ENCODE results near the gene NHSL2. TPM values are rescaled to one million over a fixed set of nuclear protein-coding genes. Genes with fewer than 3 reads are reported as not detected.

NHSL2 gene
- total RNA-seq, 2 donors from 2014 or later = 1.6 to 2.9 TPM

GRCh38 chrX:71919886-71920285 lies 9.2 kb downstream of the NHSL2 start:
- TF ChIP-seq CTCF (IDR thresholded peaks at IDR 0.05) (no peak), POLR2A (IDR thresholded peaks at IDR 0.05) (no peak)
- Histone ChIP-seq H3K4me1 (no peaks in the 10 kb centered on the region), H3K36me3 (replicated peaks in 1 of 2; ENCODE audit: insufficient read depth in 1 of 2, low read depth in 2 of 2) (no peaks in the 10 kb centered on the region), H3K27ac (no peak overlapping the region), H3K4me3 (no peak overlapping the region), H3K27me3 (no peaks in the 10 kb centered on the region), H3K9me3 (no peaks in the 10 kb centered on the region)
- DNase-seq (no peak), ATAC-seq (no peak)
- intact Hi-C loops (cut with DNase I) = no loop called here
- 76 to 82% methylated on average over 1 to 3 of the region's 4 CpGs for WGBS, 2 donors

GRCh38 chrX:71922686-71923085 lies 12.0 kb downstream of the NHSL2 start:
- Histone ChIP-seq H3K27me3 (no peaks in the 10 kb centered on the region), H3K4me1 (no peaks in the 10 kb centered on the region), H3K4me3 (no peak overlapping the region), H3K36me3 (replicated peaks in 1 of 2; ENCODE audit: insufficient read depth in 1 of 2, low read depth in 2 of 2) (no peaks in the 10 kb centered on the region), H3K9me3 (no peaks in the 10 kb centered on the region), H3K27ac (no peak overlapping the region)
- TF ChIP-seq CTCF (IDR thresholded peaks at IDR 0.05) = no peak
- no peak for TF ChIP-seq POLR2A (IDR thresholded peaks at IDR 0.05)
- 72 to 85% methylated on average over 1 of the region's 1 CpG for WGBS, 2 donors
- ATAC-seq (no peak), DNase-seq (no peak)
- intact Hi-C loops (cut with DNase I) = no loop called here

- DNase-seq = no peak
- H3K27ac ChIP-seq = no peak overlapping the region
- WGBS, 2 donors = 67% methylated on average over 2 of the region's 3 CpGs; no CpG with 5 or more reads in 1 of the 2 donors
Observed at GRCh38 chrX:71923516-71923915, 12.9 kb downstream of the NHSL2 start.

GRCh38 chrX:71927040-71927439 lies 16.4 kb downstream of the NHSL2 start:
- H3K27ac ChIP-seq = no peak overlapping the region
- H3K27me3 ChIP-seq = no peaks in the 10 kb centered on the region
- ATAC-seq (no peak), DNase-seq (no peak)
- TF ChIP-seq CTCF (IDR thresholded peaks at IDR 0.05) = no peak
- TF ChIP-seq POLR2A (IDR thresholded peaks at IDR 0.05) = no peak
- H3K9me3 ChIP-seq = no peaks in the 10 kb centered on the region
- H3K4me1 ChIP-seq = no peaks in the 10 kb centered on the region
- 68 to 89% methylated on average over 6 to 7 of the region's 7 CpGs for WGBS, 2 donors
- H3K4me3 ChIP-seq = no peak overlapping the region
- no peaks in the 10 kb centered on the region for H3K36me3 ChIP-seq (replicated peaks in 1 of 2; ENCODE audit: insufficient read depth in 1 of 2, low read depth in 2 of 2)
- intact Hi-C loops (cut with DNase I) = no loop called here

More at GRCh38 chrX:71923516-71923915, 12.9 kb downstream of the NHSL2 start:
- Histone ChIP-seq H3K27me3 (no peaks in the 10 kb centered on the region), H3K9me3 (no peaks in the 10 kb centered on the region), H3K36me3 (replicated peaks in 1 of 2; ENCODE audit: insufficient read depth in 1 of 2, low read depth in 2 of 2) (no peaks in the 10 kb centered on the region), H3K4me1 (no peaks in the 10 kb centered on the region), H3K4me3 (no peak overlapping the region)
- ATAC-seq = no peak
- TF ChIP-seq CTCF (IDR thresholded peaks at IDR 0.05) (no peak), POLR2A (IDR thresholded peaks at IDR 0.05) (no peak)
- intact Hi-C loops (cut with DNase I) = no loop called here

- Histone ChIP-seq H3K27ac (no peak overlapping the region), H3K27me3 (no peaks in the 10 kb centered on the region), H3K9me3 (no peaks in the 10 kb centered on the region), H3K4me1 (no peaks in the 10 kb centered on the region), H3K36me3 (replicated peaks in 1 of 2; ENCODE audit: insufficient read depth in 1 of 2, low read depth in 2 of 2) (no peaks in the 10 kb centered on the region), H3K4me3 (no peak overlapping the region)
- ATAC-seq (no peak), DNase-seq (no peak)
- intact Hi-C loops (cut with DNase I) = no loop called here
- TF ChIP-seq CTCF (IDR thresholded peaks at IDR 0.05) (no peak), POLR2A (IDR thresholded peaks at IDR 0.05) (no peak)
- WGBS, 2 donors = 70 to 85% methylated on average over 2 of the region's 2 CpGs
Observed at GRCh38 chrX:71928856-71929255, 18.2 kb downstream of the NHSL2 start.

Data from body of pancreas (tissue), 4 donors.